Loucy (cell line): ENCODE data around the gene ARHGEF17.

ENCODE experiments used
- CTCF ChIP-seq: fragments of 200-600 bp; sonication (generic); conservative IDR thresholded peaks from 2 replicates; pipeline ENCODE4 v1.5.1; 2014; ENCODE audit warnings: mild to moderate bottlenecking, antibody characterized with exemption, low read length
- EZH2phosphoT487 ChIP-seq: fragments of 200-600 bp; IDR thresholded peaks from 2 replicates; pipeline ENCODE4 v1.6.1; 2018; ENCODE audit warnings: antibody characterized with exemption, mild to moderate bottlenecking, moderate library complexity, borderline replicate concordance

GRCh38 chr11:73384872-73385689, 77.0 kb downstream of the ARHGEF17 start:
- TF ChIP-seq CTCF: no peak
- TF ChIP-seq EZH2phosphoT487: no peak
